LNCaP clone FGC (cell line): ENCODE data around the gene TNFSF10.

Experiments
- DNase-seq: peaks from one replicate; pipeline ENCODE4 v3.0.0-alpha.2; 2011; ENCODE audit warnings: low read depth
- H3K4me3 ChIP-seq: 2 replicates; pipeline ENCODE4 v1.5.1; 2011; ENCODE audit warnings: mild to moderate bottlenecking, low read depth, low read length, control low read depth
- TF ChIP-seq, protein P1 (sequence below): IDR thresholded peaks from 2 replicates; pipeline ENCODE4 v1.5.1; 2012; ENCODE audit warnings: mild to moderate bottlenecking; ENCODE audit not compliant: control insufficient read depth, insufficient read depth; ENCODE audit errors: extremely low read depth

TNFSF10 gene

DNA sequence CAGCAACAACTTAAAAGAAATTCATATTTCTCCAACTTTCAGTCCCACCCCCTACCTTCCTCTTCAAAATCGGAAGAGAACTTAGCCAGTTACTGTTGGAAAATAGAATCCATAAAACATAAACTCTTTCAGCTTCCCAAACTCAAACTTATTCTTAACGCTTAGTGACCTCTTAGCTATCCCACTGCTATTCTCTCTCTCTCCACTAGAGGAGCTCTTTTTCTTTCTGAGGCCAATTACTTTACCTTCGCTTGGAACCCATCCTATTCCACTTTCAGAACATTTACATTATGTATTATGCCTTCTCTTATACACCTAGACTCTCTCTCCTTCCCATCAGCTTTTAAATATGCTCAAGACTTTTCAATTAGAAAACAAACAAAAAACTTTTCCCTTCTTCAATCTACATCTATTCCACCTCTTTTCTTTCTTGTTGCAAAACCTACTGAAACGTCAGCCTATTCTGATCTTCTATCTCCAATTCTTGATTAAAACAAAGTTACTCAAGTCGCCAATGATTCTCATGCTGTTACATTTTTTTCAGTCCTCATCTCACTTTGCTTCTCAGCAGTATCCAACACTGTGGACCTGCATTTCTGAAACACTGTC is 61.6 kb downstream of the TNFSF10 start:
- TF ChIP-seq, protein P1, sequence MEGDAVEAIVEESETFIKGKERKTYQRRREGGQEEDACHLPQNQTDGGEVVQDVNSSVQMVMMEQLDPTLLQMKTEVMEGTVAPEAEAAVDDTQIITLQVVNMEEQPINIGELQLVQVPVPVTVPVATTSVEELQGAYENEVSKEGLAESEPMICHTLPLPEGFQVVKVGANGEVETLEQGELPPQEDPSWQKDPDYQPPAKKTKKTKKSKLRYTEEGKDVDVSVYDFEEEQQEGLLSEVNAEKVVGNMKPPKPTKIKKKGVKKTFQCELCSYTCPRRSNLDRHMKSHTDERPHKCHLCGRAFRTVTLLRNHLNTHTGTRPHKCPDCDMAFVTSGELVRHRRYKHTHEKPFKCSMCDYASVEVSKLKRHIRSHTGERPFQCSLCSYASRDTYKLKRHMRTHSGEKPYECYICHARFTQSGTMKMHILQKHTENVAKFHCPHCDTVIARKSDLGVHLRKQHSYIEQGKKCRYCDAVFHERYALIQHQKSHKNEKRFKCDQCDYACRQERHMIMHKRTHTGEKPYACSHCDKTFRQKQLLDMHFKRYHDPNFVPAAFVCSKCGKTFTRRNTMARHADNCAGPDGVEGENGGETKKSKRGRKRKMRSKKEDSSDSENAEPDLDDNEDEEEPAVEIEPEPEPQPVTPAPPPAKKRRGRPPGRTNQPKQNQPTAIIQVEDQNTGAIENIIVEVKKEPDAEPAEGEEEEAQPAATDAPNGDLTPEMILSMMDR: peak; percentile 59
- H3K4me3 ChIP-seq: no peak overlapping the region
- DNase-seq: peak; percentile 27

DNA sequence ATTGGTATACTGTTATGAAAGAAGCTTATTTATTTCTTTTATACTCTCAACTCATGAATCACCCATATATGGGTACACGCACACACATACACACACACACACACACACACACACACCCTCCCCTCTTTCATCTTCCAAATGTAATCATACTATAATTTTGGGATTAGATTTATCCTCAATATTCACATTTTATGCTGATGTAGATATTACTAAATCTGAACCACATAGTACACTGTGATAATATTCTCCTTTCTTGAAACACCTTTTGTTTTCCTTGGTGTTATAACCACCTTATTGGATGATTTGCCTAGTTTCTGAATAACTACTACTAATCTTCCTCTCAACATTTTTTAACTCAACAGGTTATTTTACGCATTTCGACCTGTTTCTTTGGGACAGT is 66.8 kb downstream of the TNFSF10 start:
- TF ChIP-seq, protein P1: no peak
- no peak overlapping the region for H3K4me3 ChIP-seq
- DNase-seq: no peak
